Measurements from ENCODE around the gene TNS3.

GRCh38 chr7:47454069-47454973, 127.6 kb downstream of the TNS3 start:
- TF ChIP-seq POLR2A (IDR thresholded peaks at IDR 0.05) (no peak), CTCF (IDR thresholded peaks at IDR 0.05) (no peak)
